Pancreas (tissue), 10 donors: ENCODE results near the gene AQP12B. TPM values are rescaled to one million over a fixed set of nuclear protein-coding genes. Genes with fewer than 3 reads are reported as not detected.
"Not testable (repeated sequence)": the region's sequence is repeated elsewhere in the genome, so short reads cannot be mapped to it uniquely, and the experiment has no call there.

Experiments used
- ATAC-seq, 4 donors: fragments of 200-7000 bp; cut with Tn5 transposase; one replicate each; pipeline versions ENCODE4 v1.8.0 to v1.9.1; 2020; ENCODE audit warnings: mild to moderate bottlenecking in 4 of 4, moderate library complexity in 4 of 4
- DNase-seq, 6 donors: peaks; one replicate each; pipeline ENCODE4 v3.0.0-alpha.2; 2020
- FAIRE-seq: peaks from 2 replicates; lab custom pipeline; 2012; peaks lifted over from hg19 to GRCh38; lab: Jason Lieb, UNC
- H3K27ac ChIP-seq, 4 donors: fragments of 200-600 bp; sonication (generic); 1 replicate in 3 of 4; 2 replicates in 1 of 4; pipeline versions ENCODE4 v1.5.0 to v1.8.0; 2020
- H3K27me3 ChIP-seq, 4 donors: fragments of 200-600 bp; one replicate each; pipeline ENCODE4 v1.8.0; 2021
- H3K36me3 ChIP-seq, 3 donors: fragments of 200-600 bp; sonication (generic) in 1 of 3; one replicate each; pipeline versions ENCODE4 v1.5.0 to v1.8.0; 2020 to 2021
- H3K4me1 ChIP-seq, 3 donors: fragments of 200-600 bp; one replicate each; pipeline ENCODE4 v1.8.0; 2021
- H3K4me3 ChIP-seq, 4 donors: fragments of 200-600 bp; sonication (generic) in 2 of 4; one replicate each; pipeline versions ENCODE4 v1.5.0 to v1.8.0; 2020 to 2021
- H3K9me3 ChIP-seq, 4 donors: fragments of 200-600 bp; one replicate each; pipeline ENCODE4 v1.8.0; 2021
- CTCF ChIP-seq, 4 donors: fragments of 200-600 bp; sonication (generic) in 3 of 4; IDR thresholded peaks; one replicate each; pipeline versions ENCODE4 v1.5.0 to v1.8.0; 2021; ENCODE audit warnings: antibody characterized with exemption in 4 of 4
- WGBS, 2 donors: extraction: QIAGEN DNeasy Blood & Tissue Kit; methylation state at CpG; one replicate each; pipeline ENCODE4 v1.1.7; 2013; 5-methylcytosine and 5-hydroxymethylcytosine counted together
- intact Hi-C, 3 donors: fragments of 100-400 bp; cut with DNase I; formaldehyde crosslinking; loops; one replicate each; pipeline versions ENCODE4 v1.11.1 to v1.14.2; 2022
- polyA plus RNA-seq, 2 donors: library from polyadenylated mRNA; stranded (reverse); fragments of 200-250 nt; gene quantifications; one replicate each; pipeline ENCODE4 v1.2.3, GENCODE V29; 2013
- total RNA-seq, 6 donors: library from RNA; stranded (reverse); fragmentation: NEBNext Ultra II Directional in 4 of 6; extraction: Animal tissue kit (Norgen Biotek cat#: 25700) in 4 of 6; gene quantifications; one replicate each; pipeline versions ENCODE4 v1.2.1 to v1.2.4, GENCODE V29; 2021 to 2023
- donor health status: healthy with polysubstance abuse.
- donor health status: DM: no; HTN: no; CAD: no; lungs with moderate emphysema.
- donor health status: DM: no; HTN: no; CAD: no.
- donor health status: control.
- donor health status: control.
- donor health status: Bipolar disorder and iron deficiency.
- donor health status: DM: yes; HTN: yes; CAD: no.
- donor health status: DM: no; HTN: no; CAD: no.
- donor health status: DM: no; HTN: no; CAD: no.
- donor health status: DM: yes; HTN: yes; CAD: no.

The AQP12B gene
- total and polyA plus RNA-seq, 8 donors: 54.2 to 240 (median 154) TPM

DNA sequence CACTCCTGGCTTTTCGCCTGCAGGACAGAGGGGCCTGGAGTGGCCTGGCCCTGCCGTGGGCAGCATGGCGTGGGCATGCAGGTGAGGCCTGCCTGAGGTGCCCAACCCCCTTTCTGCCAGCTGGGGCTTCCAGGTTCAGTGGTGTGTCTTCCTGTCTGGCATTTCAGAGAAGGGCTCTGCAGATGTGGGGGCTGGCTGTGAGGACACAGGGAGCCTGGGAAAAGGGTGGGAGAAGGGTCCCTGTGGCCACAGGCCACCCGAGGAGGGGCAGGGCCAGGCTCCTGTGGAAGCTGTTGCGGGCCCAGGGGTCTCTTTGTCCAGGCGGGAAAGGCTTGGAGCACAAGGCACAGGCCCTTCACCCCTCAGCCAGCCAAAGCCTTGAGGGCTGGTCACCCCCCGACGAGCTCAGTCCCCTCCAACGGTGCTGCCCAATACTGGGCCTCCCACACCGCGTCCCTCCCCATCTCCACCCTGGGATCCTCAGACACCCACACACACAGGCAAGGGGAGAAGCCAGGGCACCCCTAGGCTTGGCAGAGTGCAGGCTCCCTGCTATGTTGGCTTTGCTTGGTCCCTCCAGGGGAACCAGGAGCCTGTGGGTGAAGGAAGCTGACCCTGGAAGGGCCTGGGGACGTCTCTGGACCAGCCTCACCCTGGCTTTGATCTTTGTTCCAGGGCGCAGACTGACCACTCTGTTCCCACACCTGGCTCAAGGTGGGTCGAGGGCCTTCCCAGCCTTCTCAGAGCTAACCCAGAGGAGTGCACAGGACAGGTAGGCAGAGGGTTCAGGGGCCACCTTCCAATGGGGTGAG lies 5.3 kb upstream of the AQP12B start:
- peak in 4 of 6 donors; percentile 15 to 77 (median 56) for DNase-seq
- no peaks in the 10 kb centered on the region for H3K27me3 ChIP-seq
- FAIRE-seq: no peak
- H3K4me1 ChIP-seq: peaks cover 0 to 5% (median 0%) of the 10 kb centered on the region in 3 donors
- no peak for TF ChIP-seq CTCF (IDR thresholded peaks at IDR 0.05)
- H3K36me3 ChIP-seq: no peaks in the 10 kb centered on the region
- H3K4me3 ChIP-seq: peak overlapping the region; percentile 16 to 45 (median 32)
- peak overlapping the region in 3 of 4 donors; percentile 49 to 89 (median 74) for H3K27ac ChIP-seq
- 47 to 62% methylated on average over 13 to 14 of the region's 14 CpGs for WGBS, 2 donors
- H3K9me3 ChIP-seq: no peaks in the 10 kb centered on the region
- intact Hi-C loops: no loop called here
- ATAC-seq: no peak

- Histone ChIP-seq H3K27ac (peak overlapping the region; percentile 0 to 89 (median 62)), H3K27me3 (no peaks in the 10 kb centered on the region), H3K4me3 (peak overlapping the region; percentile 16 to 45 (median 32)), H3K36me3 (no peaks in the 10 kb centered on the region), H3K9me3 (no peaks in the 10 kb centered on the region), H3K4me1 (peaks cover 0 to 5% (median 0%) of the 10 kb centered on the region in 3 donors)
- no peak for FAIRE-seq
- 36 to 40% methylated on average over 18 to 20 of the region's 20 CpGs for WGBS, 2 donors
- peak; percentile 25 to 60 (median 36) for DNase-seq
- no peak for TF ChIP-seq CTCF (IDR thresholded peaks at IDR 0.05)
- no peak for ATAC-seq
- intact Hi-C loops: no loop called here
These were observed 4.5 kb upstream of the AQP12B start for GRCh38 chr2:240687045-240687740.

GRCh38 chr2:240686460-240686859 lies 3.8 kb upstream of the AQP12B start:
- Histone ChIP-seq H3K27ac (peak overlapping the region; percentile 0 to 89 (median 56)), H3K9me3 (no peaks in the 10 kb centered on the region), H3K4me1 (peaks cover 0 to 2% (median 0%) of the 10 kb centered on the region in 3 donors), H3K36me3 (no peaks in the 10 kb centered on the region), H3K27me3 (no peaks in the 10 kb centered on the region), H3K4me3 (peak overlapping the region; percentile 16 to 45 (median 32))
- intact Hi-C loops: no loop called here
- FAIRE-seq: no peak
- WGBS, 2 donors: 19% methylated on average over 6 of the region's 6 CpGs
- no peak for DNase-seq
- no peak for ATAC-seq
- TF ChIP-seq CTCF (IDR thresholded peaks at IDR 0.05): no peak

DNA sequence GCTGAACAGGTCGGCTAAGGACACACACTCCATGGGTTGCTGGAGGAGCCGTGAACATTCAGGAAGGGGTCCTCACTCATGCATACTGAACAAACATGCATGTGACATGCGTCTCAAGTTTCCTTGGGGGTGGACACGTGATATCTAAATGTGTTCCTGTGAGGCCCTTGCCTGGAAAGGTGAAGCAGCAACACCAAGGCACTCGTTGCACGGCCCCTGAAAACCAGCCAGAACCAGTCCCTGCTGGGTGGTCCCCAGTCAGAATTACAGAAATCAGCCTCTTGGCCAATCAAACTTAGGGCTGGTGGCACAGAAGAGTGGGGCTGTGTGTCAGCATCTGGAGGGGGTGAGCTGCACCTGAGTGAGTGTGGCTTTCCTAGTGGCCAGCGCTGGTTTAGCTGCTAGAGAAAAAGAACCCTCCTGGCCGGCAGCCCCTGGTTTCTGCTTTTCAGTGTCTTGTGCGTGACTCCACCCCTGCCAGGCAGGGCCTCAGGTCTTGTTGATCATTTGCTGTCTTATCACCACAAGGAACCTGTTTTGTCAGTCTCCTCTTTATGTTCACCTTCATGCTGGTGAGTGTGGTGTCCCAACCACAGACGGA lies 3.2 kb upstream of the AQP12B start:
- Histone ChIP-seq H3K9me3 (no peaks in the 10 kb centered on the region), H3K27me3 (no peaks in the 10 kb centered on the region), H3K4me3 (peak overlapping the region; percentile 16 to 45 (median 32)), H3K27ac (peak overlapping the region; percentile 38 to 89 (median 64)), H3K36me3 (no peaks in the 10 kb centered on the region), H3K4me1 (peaks cover 0 to 2% (median 0%) of the 10 kb centered on the region in 3 donors)
- TF ChIP-seq CTCF (IDR thresholded peaks at IDR 0.05): peak in 1 of 4 donors; percentile 7
- peak; percentile 65 to 87 (median 78) for DNase-seq
- intact Hi-C loops: no loop called here
- FAIRE-seq: no peak
- 22 to 23% methylated on average over 10 of the region's 10 CpGs for WGBS, 2 donors
- ATAC-seq: peak; percentile 3 to 34 (median 28)

DNA sequence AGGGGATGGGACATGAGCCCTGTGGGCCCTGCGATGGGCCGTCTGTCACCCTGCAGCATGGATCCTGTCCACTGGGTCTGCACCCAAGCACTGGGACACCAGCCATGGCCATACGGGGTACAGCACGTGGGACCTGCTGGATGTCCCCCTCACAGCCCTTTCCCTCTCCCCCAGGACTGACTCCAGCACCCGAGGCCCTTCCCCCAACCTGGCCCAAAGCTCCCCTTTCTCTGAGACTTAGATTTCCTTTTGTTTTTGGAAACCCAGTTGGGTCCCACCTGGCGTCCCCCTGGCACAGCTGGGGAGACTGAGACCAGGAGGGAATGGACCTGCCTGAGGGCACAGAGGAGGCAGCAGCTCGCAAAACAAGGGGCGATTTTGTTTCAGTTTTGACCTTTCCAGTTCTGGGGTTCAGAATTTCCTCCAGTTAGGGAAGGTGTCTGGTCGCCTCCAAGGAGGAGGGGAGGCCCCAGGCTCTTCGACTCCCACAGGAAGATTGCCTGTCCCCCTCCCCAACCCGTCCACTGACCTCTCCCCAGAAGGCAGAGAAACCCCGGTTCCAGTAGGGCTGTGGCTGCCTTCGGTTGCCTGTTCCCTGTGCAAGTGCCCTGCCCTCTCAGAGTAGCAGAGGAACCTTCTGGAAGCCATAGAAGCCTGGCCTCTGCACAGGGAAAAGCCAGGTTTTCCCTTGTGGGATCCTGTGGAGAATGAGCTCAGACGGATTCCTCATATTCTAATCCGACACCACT lies 1.5 kb upstream of the AQP12B start:
- peak in 5 of 6 donors; percentile 25 to 81 (median 28) for DNase-seq
- H3K4me3 ChIP-seq, FAIRE-seq, intact Hi-C loops, H3K4me1 ChIP-seq, H3K27me3 ChIP-seq, H3K36me3 ChIP-seq, H3K9me3 ChIP-seq, ATAC-seq: not testable (repeated sequence)
- H3K27ac ChIP-seq: peak overlapping the region in 3 of 4 donors; percentile 22 to 77 (median 63)
- 48 to 54% methylated on average over 13 to 15 of the region's 15 CpGs for WGBS, 2 donors

GRCh38 chr2:240683329-240683979 lies 769 bp upstream of the AQP12B start:
- peak; percentile 13 for FAIRE-seq
- H3K4me3 ChIP-seq, H3K36me3 ChIP-seq, intact Hi-C loops, H3K27me3 ChIP-seq, H3K4me1 ChIP-seq, H3K9me3 ChIP-seq: not testable (repeated sequence)
- H3K27ac ChIP-seq: peak overlapping the region in 2 of 4 donors; percentile 63 to 77
- peak; percentile 33 to 84 (median 58) for DNase-seq
- peak; percentile 29 to 58 (median 42) for ATAC-seq
- 12 to 37% methylated on average over 2 to 4 of the region's 15 CpGs for WGBS, 2 donors

- H3K9me3 ChIP-seq, intact Hi-C loops, H3K4me3 ChIP-seq, FAIRE-seq, H3K27ac ChIP-seq, DNase-seq, H3K27me3 ChIP-seq, H3K36me3 ChIP-seq, ATAC-seq, H3K4me1 ChIP-seq: not testable (repeated sequence)
- 20 to 29% methylated on average over 2 of the region's 11 CpGs for WGBS, 2 donors
These were observed 2.5 kb downstream of the AQP12B start for GRCh38 chr2:240680185-240680584.
